ENCODE results near the gene MORN1.

- TF ChIP-seq, protein P1, sequence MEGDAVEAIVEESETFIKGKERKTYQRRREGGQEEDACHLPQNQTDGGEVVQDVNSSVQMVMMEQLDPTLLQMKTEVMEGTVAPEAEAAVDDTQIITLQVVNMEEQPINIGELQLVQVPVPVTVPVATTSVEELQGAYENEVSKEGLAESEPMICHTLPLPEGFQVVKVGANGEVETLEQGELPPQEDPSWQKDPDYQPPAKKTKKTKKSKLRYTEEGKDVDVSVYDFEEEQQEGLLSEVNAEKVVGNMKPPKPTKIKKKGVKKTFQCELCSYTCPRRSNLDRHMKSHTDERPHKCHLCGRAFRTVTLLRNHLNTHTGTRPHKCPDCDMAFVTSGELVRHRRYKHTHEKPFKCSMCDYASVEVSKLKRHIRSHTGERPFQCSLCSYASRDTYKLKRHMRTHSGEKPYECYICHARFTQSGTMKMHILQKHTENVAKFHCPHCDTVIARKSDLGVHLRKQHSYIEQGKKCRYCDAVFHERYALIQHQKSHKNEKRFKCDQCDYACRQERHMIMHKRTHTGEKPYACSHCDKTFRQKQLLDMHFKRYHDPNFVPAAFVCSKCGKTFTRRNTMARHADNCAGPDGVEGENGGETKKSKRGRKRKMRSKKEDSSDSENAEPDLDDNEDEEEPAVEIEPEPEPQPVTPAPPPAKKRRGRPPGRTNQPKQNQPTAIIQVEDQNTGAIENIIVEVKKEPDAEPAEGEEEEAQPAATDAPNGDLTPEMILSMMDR (IDR thresholded peaks at IDR 0.05): no peak
- TF ChIP-seq POLR2AphosphoS5 (IDR thresholded peaks at IDR 0.05; ENCODE audit: insufficient read depth in 1 of 2, low read depth in 1 of 2): no peak
- no peak for TF ChIP-seq POLR2A (IDR thresholded peaks at IDR 0.05)
These were observed 87.1 kb downstream of the MORN1 start for GRCh38 chr1:2304282-2304681.
